HG03108 (cell line): ENCODE data around the gene PTPRN2.

Experiments used
- ATAC-seq: cut with Tn5 transposase; IDR thresholded peaks from one replicate; pipeline ENCODE4 v1.9.1; 2021; ENCODE audit warnings: moderate library complexity; ENCODE audit not compliant: unreplicated experiment

Gene PTPRN2

DNA sequence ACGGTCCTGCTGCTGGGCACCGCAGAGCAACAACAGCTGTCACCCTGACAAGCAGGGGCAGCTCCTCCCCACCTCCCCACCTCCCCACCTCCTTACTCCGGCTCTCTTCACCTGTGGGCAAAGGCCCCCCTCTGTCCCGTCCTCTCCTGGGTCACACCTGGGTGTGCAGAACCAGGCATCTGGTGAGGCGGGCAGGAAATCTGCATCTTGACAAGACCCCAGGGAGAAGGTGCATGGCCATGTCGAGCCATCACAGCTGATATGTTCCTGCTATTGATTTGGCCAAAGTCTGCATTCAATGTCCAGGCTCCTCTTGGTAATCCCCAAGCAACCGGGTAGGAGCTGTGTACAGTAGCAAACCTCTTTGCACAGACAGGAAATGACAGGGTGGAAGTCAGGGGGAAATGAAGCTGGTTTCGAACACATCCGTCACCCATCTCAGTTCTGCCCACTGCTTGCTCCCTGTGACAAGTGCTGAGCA lies 696.7 kb downstream of the PTPRN2 start:
- no peak for ATAC-seq

DNA sequence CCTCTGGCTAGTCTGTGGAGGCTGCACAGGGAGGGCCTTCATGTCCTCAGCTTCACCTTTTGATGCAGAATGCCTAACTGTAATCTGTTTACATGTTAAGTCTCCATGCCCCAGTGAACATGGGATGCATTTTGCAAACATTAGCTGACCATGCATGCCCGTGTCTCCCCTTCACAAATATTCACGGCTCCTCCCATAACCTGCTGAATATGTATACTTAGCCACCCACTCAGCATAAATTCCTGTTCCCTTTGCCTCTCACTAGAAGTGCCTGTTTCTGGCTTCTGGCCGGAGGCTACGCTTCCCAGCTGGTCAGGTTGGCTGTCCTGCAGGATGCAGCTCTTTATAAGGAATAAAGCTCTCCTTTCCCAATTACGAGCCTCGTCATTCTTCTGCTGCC lies 698.1 kb downstream of the PTPRN2 start:
- no peak for ATAC-seq

DNA sequence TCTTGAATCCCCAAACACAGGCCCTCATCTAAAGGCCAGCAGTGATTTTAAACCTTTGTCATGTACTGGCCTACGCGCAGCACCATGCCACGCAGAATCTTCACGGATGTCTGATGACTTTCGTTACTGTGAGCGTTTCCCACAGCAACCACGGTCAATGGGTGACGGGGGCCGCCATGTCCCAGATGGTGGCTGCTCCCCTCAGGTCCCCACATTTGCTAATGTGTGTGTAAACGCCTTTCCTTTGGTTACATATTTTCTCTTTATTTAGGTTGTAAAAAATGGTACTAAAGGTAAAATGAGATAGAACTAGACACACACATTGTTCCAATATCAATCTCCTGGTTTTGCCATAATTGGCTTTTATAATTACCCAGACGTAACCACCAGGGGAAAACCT lies 699.0 kb downstream of the PTPRN2 start:
- ATAC-seq: no peak

DNA sequence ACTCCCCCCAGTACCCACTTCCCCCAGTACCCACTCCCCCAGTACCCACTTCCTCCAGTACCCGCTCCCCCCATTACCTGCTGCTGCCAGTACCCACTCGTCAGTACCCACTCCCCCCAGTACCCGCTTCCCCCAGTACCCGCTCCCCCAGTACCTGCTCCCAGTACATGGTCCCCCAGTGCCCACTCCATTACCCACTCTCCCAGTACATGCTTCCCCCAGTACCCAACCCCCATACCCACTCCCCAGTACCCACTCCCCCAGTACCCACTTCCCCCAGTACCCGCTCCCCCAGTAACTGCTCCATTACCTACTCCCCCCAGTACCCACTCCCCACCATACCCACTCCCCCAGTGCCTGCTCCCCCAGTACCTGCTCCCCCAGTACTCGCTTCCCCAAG lies 700.2 kb downstream of the PTPRN2 start:
- no peak for ATAC-seq

DNA sequence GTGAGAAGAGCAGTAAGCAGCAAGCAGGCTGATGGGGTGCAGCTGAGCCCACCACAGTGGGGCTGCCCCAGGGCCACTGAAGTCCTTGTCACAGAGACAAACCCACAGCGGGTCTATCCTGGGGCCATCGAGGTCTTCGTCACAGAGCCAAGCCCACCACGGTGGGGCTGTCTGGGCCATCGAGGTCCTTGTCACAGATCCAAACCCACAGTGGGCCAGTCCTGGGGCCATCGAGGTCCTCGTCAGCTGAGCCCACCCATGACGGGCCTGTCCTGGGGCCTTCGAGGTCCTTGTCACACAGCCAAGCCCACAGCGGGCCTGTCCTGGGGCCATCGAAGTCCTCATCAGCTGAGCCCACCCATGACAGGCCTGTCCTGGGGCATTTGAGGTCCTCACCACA lies 700.9 kb downstream of the PTPRN2 start:
- ATAC-seq: no peak

DNA sequence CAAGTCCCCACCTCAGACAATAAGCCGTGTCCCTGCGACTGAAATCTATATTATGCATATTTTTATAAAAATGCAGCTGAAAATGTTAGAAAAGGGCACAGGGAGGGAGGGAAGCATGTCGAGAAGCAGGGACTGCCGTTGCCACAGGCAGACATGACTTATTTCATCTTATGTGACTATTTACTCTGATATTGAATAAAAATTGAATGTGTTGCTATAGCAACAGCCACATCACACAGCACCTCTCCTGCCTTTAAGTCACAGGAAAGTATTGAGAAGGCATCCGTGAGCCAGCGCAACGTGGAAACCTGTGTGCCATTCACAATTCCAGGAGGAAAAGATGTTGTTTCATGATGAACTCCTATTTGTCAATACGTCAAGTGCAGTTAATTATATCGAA lies 701.4 kb downstream of the PTPRN2 start:
- no peak for ATAC-seq

DNA sequence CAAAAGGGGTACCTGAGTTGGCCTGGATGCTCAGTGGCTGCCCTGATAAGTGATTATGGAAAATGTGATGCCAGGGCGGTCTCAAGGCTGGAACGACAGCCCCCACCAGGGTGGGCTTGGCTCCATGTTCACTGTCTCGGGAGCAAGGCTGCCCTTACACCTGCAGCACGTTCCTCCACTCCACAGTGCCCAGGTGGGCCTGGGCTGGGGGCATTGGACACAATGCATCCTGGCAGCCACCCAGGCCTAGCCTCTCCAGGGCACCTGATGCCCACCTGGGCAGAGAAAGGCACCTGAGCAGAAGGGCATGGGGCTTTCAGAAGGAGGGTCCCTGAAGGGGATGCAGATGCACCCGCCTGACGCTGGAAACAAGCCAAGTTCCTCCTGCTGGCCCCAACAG lies 702.5 kb downstream of the PTPRN2 start:
- no peak for ATAC-seq

DNA sequence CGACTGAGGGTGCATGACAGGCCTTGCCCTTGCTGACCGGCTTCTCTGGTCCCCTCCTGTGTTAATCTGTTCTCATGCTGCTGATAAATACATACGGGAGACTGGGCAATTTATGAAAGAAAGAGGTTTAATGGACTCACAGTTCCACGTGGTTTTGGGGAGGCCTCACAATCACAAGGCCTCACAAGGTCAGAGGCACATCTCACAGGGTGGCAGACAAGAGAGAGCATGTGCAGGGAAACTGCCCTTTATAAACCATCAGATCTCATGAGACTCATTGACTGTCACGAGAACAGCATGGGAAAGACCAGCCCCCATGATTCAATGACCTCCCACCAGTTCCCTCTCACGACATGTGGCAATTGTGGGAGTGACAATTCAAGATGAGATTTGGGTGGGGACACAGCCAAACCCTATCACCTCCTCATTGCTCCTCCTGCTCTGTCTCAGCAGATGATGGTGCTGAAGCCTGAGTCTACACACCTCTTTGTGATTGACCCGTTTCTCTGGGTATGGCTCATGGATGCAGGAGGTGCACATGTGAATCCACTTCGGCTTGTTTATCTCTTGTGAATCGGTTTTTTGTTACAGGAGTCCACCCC lies 703.1 kb downstream of the PTPRN2 start:
- ATAC-seq: no peak

DNA sequence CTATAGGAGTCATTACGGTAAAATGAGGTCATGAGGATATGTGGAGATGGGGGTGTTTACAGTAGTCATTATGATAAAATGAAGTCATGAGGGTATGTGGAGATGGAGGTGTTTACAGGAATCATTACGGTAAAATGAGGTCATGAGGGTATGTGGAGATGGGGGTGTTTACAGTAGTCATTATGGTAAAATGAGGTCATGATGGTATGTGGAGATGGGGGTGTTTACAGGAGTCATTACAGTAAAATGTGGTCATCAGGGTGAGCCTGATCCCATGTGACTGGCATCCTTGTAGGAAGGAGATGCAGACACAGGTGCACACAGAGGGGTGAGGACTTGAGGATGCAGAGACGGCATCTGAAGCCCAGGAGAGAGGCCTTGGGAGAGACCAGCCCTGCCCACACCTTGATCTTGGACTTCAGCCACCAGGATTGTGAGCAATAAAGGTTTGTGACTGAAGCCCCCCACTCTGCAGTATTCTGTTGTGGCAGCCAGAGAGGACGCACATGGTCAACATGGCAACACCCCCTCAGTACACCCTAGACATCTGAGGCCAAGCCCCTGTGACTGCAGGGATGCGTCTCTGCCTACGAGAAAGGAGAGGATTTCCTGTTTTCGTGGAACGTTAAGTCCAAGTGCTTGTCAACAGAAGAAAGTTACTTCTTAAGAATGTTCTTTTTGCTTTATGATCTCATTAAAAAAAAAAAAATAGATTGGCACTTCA lies 706.4 kb downstream of the PTPRN2 start:
- no peak for ATAC-seq

DNA sequence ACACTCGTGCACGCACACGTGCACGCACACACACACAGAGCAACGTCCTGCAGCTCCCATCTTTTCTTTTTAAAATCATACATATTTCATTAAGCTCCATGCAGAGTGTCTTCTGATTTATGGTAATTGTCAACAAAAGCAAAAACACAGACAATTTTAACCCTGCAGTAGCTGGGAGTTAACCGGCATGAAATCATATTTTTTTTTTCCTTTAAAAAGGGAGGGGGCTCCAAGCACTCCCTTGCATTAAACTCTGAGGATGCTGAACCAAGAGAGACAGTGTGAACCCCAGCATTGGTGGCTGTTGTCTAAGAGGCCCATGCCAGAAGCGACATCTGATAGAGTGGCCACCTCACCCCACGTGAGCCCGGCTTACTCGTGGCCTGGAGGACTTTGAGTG lies 708.2 kb downstream of the PTPRN2 start:
- ATAC-seq: no peak

DNA sequence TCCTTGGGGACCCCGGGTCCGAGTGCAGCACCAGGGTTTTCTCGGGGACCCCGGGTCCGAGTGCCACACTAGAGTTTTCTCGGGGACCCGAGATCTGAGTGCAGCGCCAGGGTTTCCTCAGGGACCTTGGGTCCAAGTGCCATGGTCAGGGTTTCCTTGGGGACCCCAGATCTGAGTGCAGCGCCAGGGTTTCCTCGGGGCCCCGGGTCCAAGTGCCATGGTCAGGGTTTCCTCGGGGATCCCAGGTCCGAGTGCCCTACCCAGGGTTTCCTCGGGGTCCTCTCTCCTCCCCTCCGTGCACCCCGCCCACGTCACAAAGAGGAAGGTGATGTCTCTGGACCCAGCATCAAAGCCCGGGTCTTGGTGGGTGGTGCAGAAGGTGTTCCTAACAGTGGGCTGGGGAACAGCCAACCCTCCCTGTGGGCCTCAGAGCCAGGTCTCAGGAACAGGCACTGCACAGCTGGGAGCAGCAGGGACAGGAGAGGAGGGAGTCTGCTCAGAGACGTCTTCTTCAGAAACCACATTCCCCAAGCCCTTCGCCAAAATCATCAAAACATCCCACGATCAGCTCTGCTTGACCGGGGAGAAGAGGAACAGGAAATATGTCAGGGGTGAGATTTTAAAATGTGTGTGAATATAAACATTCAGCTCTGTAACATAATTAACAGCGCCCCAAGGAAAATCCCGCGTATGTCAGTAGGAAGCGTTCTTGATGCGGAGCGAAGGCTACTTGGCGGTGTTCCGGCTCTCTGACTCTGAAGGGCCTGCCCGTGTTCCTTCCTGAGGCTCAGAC lies 710.1 kb downstream of the PTPRN2 start:
- ATAC-seq: no peak

DNA sequence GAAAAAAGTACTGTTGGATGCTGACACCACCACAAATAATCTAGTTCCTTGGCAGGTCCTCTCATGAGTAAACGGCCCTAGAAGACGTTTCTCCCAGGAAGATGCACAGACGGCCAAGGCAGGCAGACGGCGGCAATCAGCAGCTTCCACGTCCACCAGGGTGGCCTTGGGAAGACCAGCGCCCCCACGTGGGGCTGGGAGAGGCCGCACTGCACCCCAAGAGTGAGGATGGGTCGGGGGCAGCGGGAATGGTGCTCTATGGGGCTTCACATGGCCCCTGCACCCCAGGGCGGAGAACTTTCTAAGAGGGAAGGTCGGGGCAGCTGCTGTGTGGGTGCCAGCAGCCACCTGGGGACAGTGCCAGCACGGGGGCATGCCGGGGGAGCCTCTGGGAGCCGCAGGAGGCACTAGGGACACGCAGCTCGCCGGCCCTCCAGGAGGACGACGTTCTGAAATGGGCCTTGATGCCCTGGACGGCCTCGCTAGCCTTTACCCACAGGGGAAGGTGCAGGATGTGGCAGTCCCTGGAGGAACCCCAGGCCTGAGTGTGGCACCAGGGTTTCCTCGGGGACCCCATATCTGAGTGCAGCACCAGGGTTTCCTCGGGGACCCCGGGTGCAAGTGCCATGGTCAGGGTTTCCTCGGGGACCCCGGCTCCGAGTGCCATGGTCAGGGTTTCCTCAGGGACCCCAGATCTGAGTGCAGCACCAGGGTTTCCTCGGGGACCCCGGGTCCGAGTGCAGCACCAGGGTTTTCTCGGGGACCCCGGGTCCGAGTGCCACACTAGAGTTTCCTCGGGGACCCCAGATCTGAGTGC lies 710.9 kb downstream of the PTPRN2 start:
- no peak for ATAC-seq

DNA sequence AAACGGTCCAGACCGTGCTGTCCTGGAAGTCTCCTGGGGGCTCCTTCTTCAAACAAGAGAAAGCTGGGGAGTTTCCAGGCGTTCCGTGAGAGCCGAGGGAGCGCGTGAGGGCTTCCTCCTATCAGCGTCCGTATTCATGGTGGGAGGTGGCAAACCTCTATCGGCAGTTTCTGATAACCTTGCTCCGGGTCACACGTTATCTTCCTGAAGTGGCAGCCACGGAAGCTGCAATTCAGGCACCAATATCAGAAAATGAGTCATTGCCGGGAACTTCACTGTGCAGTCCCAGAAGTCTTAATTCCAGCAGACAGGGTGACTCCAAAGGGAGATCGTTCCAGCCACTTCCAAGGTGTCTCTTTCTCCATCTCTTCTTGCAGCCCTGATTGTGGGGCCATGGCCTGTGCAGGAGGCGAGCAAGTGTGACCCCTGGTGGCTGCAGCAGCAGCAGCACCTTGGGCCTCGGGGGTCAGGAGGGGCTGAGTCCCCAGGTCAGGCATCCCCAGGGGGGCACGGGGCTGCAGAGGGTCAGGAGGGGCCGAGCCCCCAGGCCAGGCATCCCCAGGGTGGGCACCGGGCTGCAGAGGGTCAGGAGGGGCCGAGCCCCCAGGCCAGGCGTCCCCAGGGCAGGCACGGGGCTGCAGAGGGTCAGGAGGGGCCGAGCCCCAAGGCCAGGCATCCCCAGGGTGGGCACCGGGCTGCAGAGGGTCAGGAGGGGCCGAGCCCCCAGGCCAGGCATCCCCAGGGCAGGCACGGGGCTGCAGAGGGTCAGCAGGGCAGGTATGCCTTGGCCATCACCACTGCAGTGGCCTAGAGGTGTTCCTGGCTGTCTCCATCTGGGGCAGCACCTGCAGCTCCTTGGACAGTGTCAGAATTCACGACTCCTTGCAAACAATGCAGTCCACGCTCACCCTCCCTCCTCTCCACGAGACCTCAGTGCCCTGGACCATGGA lies 712.1 kb downstream of the PTPRN2 start:
- no peak for ATAC-seq

DNA sequence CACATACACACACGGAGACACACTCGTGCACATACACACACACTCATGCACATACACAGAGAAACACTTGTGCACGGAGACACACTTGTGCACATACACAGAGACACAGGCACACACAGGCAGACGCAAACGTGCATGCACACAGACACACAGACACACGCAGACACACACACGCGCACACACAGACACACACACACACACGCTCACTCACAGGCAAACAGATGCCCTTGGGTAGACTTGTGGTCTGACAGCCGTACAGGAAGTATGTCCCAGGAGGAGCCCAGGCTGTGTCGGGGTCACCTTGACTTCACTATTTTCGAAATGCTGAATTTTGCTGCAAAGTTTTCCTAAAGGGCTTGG lies 712.8 kb downstream of the PTPRN2 start:
- ATAC-seq: no peak

DNA sequence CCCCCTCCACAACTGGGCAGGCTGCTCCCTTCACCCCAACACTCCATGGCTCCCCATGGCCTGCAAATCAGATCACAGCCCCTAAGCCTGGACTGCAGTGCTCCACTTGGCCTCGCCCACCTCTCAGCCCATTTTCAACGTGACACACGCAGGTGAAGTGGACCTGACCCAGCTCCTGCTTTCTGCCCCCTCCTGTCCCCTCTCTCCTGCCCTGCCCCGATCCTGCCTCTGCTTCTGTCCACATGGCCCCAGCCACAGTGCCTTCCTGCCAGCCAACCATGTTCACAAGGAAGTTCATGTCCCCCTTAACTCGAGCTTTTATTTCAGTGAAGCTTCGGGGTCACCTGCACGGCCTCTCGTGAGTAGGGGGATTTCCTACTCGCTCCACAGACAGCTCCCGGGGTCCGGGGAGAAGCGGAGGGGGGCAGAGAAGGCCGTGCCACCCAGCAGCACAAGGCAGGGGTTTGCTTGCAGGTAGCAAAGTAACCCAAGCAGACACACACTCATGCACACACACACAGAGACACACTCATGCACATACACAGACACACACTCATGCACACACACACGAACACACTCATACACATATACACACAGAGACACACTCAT lies 713.3 kb downstream of the PTPRN2 start:
- no peak for ATAC-seq

DNA sequence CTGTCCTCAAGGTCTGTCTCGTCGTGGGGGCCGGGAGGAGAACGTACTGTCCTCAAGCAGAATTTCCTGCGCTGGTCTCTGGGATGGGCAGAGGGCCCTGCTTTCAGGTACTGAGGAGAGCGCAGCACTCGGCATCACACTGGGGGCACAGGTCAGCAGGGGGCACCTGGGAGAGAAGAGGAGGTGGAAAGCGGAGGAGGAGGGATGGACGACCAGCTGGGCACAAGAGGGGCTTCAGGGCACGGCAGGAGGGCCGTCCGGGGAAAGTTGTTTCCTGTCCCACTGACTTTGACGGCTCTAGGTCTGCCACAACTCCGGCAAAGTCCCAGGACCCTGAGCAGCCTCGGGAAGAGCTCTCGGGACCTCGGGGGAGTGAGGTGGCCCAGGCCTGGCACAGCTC lies 714.0 kb downstream of the PTPRN2 start:
- ATAC-seq: no peak

DNA sequence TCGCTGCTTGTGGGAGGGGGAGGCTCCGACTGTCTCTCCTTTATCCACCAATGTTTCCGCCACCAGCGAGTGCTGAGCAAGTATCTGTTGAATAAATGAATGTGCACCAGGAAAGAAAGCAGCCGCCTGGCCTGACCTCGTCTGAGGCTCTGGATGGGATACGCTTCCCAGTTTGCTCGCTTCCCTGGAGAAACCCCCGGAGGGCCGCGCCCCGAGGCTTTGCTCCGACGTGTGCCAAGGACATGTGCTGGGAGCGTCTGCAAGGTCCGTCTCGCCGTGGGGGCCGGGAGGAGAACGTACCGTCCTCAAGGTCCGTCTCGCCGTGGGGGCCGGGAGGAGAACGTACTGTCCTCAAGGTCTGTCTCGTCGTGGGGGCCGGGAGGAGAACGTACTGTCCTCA lies 714.4 kb downstream of the PTPRN2 start:
- ATAC-seq: no peak

DNA sequence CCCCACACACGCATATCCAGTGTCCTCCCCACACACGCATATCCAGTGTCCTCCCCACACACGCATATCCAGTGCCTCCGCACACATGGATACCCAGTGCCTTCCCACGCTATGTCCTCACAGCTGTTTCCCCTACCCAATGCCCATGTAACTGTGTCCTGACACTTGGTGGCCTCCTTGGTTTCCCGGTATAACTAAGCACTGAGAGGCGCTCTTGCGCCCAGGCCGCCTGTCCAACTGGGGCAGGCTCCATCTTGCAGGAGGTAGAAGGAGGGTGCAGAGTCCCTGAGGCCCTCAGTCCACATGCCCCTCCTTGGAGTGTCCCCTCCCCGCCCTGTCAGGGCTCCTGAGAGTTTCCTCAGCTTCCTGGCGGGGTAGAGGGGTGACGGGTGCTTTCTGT lies 715.2 kb downstream of the PTPRN2 start:
- no peak for ATAC-seq

DNA sequence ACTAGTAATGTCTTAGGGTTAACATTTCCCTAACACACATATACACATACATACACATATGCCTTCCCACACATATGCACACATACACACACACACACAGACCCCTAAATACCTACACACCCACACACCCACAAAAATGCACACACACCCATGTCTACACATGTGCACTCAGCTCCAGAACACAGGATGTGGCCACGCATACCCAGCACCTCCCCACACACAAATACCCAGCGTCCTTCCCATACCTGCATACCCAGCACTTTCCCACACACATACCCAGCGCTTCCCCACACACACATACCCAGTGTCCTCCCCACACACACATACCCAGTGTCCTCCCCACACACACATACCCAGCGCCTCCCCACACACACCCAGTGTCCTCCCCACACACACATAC lies 715.9 kb downstream of the PTPRN2 start:
- no peak for ATAC-seq
